Measurements from ENCODE around the gene RAB20.

RAB20 gene

DNA sequence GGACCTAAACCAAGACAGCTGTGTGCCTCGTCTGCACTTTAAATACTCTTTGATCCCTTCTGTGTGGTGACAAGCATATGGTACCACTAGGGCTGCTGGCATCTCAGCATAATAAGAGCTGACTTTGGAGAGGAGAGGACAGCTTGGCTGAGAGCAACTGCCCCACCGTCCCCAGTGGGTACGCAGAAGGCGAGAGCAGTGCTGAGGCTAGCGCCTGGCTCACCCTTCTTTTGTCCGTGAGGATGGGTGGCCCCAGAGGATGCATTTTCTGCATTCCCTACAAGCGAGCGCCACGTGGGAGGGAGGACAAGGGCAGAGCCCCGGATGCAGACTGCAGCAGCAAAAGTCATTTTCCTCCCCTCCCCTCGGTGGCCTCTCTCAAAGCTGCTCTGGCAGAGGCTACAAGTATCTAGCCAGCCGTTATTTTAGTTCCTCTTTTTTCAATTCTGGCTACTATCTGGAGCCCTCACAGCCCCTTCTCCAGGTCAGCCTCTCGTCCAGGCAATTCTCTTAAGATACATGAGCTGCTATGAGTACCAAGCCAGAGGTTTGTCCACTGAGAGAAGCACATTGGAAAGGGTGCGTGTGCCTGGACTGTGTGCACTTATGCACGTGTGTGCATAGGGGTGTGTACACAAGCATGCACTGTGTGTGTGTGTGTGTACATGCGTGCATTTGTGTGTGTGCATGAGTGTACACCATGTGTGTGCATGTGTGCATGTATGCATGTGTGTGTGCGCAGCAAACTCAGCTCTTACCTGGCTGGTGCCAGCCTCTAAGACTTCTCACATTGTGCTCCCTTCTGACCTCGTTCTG lies 51.3 kb downstream of the RAB20 start:
- Histone ChIP-seq H2AFZ (ENCODE audit: low read length) (no peak overlapping the region), H3K9me2 (replicated peaks; ENCODE audit: low read depth, low read length) (no peaks in the 10 kb centered on the region), H3K27me3 (ENCODE audit: insufficient read depth, low read length, poor library complexity, severe bottlenecking) (no peaks in the 10 kb centered on the region), H3K9me3 (ENCODE audit: insufficient read depth, low read depth, low read length) (no peaks in the 10 kb centered on the region), H3F3A (ENCODE audit: low read depth) (no peaks in the 10 kb centered on the region), H4K20me1 (ENCODE audit: insufficient read depth, low read length, poor library complexity, severe bottlenecking) (no peaks in the 10 kb centered on the region), H3K4me1 (ENCODE audit: insufficient read depth, low read length, poor library complexity, severe bottlenecking) (no peaks in the 10 kb centered on the region), H3K4me2 (ENCODE audit: low read depth, low read length, poor library complexity, severe bottlenecking) (no peak overlapping the region), H3K9ac (ENCODE audit: low read depth, low read length, poor library complexity, severe bottlenecking) (no peak overlapping the region), H3K36me3 (ENCODE audit: insufficient read depth, low read length) (no peaks in the 10 kb centered on the region), H3K79me2 (ENCODE audit: insufficient read depth, low read length) (no peaks in the 10 kb centered on the region), H3K4me3 (ENCODE audit: low read length, poor library complexity, severe bottlenecking) (no peak overlapping the region)
- TF ChIP-seq EZH2phosphoT487 (IDR thresholded peaks at IDR 0.05; ENCODE audit: borderline replicate concordance) = no peak
- TF ChIP-seq, protein P1, sequence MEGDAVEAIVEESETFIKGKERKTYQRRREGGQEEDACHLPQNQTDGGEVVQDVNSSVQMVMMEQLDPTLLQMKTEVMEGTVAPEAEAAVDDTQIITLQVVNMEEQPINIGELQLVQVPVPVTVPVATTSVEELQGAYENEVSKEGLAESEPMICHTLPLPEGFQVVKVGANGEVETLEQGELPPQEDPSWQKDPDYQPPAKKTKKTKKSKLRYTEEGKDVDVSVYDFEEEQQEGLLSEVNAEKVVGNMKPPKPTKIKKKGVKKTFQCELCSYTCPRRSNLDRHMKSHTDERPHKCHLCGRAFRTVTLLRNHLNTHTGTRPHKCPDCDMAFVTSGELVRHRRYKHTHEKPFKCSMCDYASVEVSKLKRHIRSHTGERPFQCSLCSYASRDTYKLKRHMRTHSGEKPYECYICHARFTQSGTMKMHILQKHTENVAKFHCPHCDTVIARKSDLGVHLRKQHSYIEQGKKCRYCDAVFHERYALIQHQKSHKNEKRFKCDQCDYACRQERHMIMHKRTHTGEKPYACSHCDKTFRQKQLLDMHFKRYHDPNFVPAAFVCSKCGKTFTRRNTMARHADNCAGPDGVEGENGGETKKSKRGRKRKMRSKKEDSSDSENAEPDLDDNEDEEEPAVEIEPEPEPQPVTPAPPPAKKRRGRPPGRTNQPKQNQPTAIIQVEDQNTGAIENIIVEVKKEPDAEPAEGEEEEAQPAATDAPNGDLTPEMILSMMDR (conservative IDR thresholded peaks at IDR 0.05; ENCODE audit: low read length) = no peak

DNA sequence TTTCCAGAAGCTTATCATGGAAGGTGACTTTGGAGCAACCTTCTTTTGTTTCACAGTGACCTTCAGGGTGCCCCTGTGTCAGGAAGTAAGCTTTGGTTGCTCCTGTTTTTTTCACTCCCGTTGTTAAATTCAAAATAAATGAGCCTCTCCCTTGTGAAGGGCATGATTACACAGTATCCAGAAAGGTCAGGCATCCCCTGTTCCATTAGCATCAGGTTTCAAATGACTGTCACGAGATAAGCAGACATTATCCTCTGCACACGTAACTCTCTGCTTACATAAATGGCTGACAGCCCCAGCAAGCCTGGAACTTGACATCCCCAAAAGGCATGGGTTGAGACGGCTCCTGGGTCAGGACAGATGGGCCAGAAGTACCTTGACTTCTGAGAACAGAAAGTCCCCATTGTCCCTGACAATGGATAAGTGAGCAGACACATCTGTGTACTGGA lies 52.0 kb downstream of the RAB20 start:
- no peaks in the 10 kb centered on the region for H3K27me3 ChIP-seq (ENCODE audit: insufficient read depth, low read length, poor library complexity, severe bottlenecking)
- H3K9ac ChIP-seq (ENCODE audit: low read depth, low read length, poor library complexity, severe bottlenecking) = no peak overlapping the region
- no peak for TF ChIP-seq EZH2phosphoT487 (IDR thresholded peaks at IDR 0.05; ENCODE audit: borderline replicate concordance)
- TF ChIP-seq, protein P1 (conservative IDR thresholded peaks at IDR 0.05; ENCODE audit: low read length) = no peak
- H3F3A ChIP-seq (ENCODE audit: low read depth) = no peaks in the 10 kb centered on the region
- no peaks in the 10 kb centered on the region for H3K9me3 ChIP-seq (ENCODE audit: insufficient read depth, low read depth, low read length)
- no peak overlapping the region for H3K4me2 ChIP-seq (ENCODE audit: low read depth, low read length, poor library complexity, severe bottlenecking)
- no peaks in the 10 kb centered on the region for H4K20me1 ChIP-seq (ENCODE audit: insufficient read depth, low read length, poor library complexity, severe bottlenecking)
- no peaks in the 10 kb centered on the region for H3K36me3 ChIP-seq (ENCODE audit: insufficient read depth, low read length)
- H3K4me3 ChIP-seq (ENCODE audit: low read length, poor library complexity, severe bottlenecking) = no peak overlapping the region
- H3K4me1 ChIP-seq (ENCODE audit: insufficient read depth, low read length, poor library complexity, severe bottlenecking) = no peaks in the 10 kb centered on the region
- H3K79me2 ChIP-seq (ENCODE audit: insufficient read depth, low read length) = no peaks in the 10 kb centered on the region
- H2AFZ ChIP-seq (ENCODE audit: low read length) = no peak overlapping the region
- no peaks in the 10 kb centered on the region for H3K9me2 ChIP-seq (replicated peaks; ENCODE audit: low read depth, low read length)

DNA sequence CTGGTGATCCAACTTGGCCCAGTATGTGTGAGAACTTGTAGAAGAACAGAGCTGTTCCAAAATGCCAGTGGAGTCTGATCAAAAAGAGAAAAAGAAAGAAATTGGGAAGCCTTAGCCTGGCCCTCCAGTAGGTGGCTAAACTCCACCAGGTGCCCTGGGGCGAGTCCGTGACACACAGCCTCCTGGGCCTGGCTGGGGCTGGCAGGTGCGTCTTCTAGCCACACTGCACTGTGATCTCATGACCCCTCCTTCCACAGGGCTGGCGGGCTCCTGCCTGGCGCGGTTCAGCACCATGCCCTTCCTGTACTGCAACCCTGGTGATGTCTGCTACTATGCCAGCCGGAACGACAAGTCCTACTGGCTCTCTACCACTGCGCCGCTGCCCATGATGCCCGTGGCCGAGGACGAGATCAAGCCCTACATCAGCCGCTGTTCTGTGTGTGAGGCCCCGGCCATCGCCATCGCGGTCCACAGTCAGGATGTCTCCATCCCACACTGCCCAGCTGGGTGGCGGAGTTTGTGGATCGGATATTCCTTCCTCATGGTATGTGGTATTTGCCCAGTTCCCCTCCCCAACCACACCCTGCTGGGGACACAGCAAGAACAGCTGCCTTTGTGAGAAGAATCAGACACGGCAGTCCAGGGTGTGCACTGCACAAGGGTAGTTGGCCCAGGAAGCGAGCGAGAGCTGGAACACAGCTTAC lies 53.7 kb downstream of the RAB20 start:
- no peak overlapping the region for H3K4me3 ChIP-seq (ENCODE audit: low read length, poor library complexity, severe bottlenecking)
- no peaks in the 10 kb centered on the region for H3F3A ChIP-seq (ENCODE audit: low read depth)
- no peak overlapping the region for H3K9ac ChIP-seq (ENCODE audit: low read depth, low read length, poor library complexity, severe bottlenecking)
- TF ChIP-seq, protein P1 (conservative IDR thresholded peaks at IDR 0.05; ENCODE audit: low read length) = no peak
- TF ChIP-seq EZH2phosphoT487 (IDR thresholded peaks at IDR 0.05; ENCODE audit: borderline replicate concordance) = no peak
- no peaks in the 10 kb centered on the region for H3K27me3 ChIP-seq (ENCODE audit: insufficient read depth, low read length, poor library complexity, severe bottlenecking)
- H3K9me2 ChIP-seq (replicated peaks; ENCODE audit: low read depth, low read length) = no peaks in the 10 kb centered on the region
- no peaks in the 10 kb centered on the region for H3K79me2 ChIP-seq (ENCODE audit: insufficient read depth, low read length)
- H3K9me3 ChIP-seq (ENCODE audit: insufficient read depth, low read depth, low read length) = no peaks in the 10 kb centered on the region
- no peaks in the 10 kb centered on the region for H3K4me1 ChIP-seq (ENCODE audit: insufficient read depth, low read length, poor library complexity, severe bottlenecking)
- no peak overlapping the region for H3K4me2 ChIP-seq (ENCODE audit: low read depth, low read length, poor library complexity, severe bottlenecking)
- no peaks in the 10 kb centered on the region for H3K36me3 ChIP-seq (ENCODE audit: insufficient read depth, low read length)
- no peak overlapping the region for H2AFZ ChIP-seq (ENCODE audit: low read length)
- no peaks in the 10 kb centered on the region for H4K20me1 ChIP-seq (ENCODE audit: insufficient read depth, low read length, poor library complexity, severe bottlenecking)
